ENCODE data around the gene PNPLA5.

The PNPLA5 gene

DNA sequence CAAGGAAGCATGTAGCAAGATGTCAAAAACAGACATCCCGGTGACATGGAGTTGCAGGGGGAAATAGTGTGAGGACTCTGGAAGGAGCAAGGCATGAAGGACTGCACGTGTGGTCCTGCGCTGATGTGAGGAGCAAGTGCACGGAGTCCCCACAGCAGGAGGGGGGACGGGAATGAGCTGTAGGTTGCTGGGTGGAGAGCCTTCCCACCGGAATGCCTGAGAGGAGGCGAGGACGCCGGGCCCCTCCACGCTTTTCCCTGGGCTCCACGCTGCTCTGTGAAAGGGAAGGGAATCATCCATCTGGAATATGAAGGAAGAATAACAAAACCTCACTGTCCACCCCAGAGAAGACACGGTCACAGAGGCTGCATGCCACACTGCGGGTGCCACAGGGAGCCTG lies 56.1 kb downstream of the PNPLA5 start:
- no peak overlapping the region for H3K4me3 ChIP-seq (ENCODE audit: low read depth, low read length)
- no peaks in the 10 kb centered on the region for H3K9me3 ChIP-seq
- H3K36me3 ChIP-seq: no peaks in the 10 kb centered on the region
- TF ChIP-seq, protein P1, sequence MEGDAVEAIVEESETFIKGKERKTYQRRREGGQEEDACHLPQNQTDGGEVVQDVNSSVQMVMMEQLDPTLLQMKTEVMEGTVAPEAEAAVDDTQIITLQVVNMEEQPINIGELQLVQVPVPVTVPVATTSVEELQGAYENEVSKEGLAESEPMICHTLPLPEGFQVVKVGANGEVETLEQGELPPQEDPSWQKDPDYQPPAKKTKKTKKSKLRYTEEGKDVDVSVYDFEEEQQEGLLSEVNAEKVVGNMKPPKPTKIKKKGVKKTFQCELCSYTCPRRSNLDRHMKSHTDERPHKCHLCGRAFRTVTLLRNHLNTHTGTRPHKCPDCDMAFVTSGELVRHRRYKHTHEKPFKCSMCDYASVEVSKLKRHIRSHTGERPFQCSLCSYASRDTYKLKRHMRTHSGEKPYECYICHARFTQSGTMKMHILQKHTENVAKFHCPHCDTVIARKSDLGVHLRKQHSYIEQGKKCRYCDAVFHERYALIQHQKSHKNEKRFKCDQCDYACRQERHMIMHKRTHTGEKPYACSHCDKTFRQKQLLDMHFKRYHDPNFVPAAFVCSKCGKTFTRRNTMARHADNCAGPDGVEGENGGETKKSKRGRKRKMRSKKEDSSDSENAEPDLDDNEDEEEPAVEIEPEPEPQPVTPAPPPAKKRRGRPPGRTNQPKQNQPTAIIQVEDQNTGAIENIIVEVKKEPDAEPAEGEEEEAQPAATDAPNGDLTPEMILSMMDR (IDR thresholded peaks at IDR 0.05; ENCODE audit: low read depth, low read length): no peak
- H3K4me1 ChIP-seq: no peaks in the 10 kb centered on the region
- no peaks in the 10 kb centered on the region for H3K27me3 ChIP-seq
- DNase-seq: no peak

DNA sequence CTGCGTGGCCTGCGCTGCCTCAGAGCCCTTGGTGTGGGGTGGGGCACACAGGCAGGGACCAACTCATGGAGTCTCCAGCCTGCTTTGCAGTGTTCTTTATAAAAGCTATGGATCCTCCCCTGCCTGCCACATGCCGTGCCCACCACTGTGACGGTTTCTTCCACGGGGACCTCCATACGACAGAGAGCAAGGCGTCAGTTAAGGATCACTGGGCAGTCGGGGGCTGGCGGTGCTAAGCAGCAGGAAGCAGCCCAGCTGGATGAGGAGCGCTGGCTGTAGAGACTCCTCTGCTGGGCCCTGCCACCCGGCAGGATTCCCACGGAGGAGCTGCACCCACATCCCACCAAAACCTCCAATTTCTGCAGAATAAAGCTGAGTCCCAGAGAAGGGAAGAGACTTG lies 56.6 kb downstream of the PNPLA5 start:
- Histone ChIP-seq H3K27me3 (no peaks in the 10 kb centered on the region), H3K4me1 (peaks cover 4% of the 10 kb centered on the region), H3K36me3 (no peaks in the 10 kb centered on the region), H3K9me3 (no peaks in the 10 kb centered on the region), H3K4me3 (ENCODE audit: low read depth, low read length) (no peak overlapping the region)
- TF ChIP-seq, protein P1 (IDR thresholded peaks at IDR 0.05; ENCODE audit: low read depth, low read length): no peak
- DNase-seq: no peak

DNA sequence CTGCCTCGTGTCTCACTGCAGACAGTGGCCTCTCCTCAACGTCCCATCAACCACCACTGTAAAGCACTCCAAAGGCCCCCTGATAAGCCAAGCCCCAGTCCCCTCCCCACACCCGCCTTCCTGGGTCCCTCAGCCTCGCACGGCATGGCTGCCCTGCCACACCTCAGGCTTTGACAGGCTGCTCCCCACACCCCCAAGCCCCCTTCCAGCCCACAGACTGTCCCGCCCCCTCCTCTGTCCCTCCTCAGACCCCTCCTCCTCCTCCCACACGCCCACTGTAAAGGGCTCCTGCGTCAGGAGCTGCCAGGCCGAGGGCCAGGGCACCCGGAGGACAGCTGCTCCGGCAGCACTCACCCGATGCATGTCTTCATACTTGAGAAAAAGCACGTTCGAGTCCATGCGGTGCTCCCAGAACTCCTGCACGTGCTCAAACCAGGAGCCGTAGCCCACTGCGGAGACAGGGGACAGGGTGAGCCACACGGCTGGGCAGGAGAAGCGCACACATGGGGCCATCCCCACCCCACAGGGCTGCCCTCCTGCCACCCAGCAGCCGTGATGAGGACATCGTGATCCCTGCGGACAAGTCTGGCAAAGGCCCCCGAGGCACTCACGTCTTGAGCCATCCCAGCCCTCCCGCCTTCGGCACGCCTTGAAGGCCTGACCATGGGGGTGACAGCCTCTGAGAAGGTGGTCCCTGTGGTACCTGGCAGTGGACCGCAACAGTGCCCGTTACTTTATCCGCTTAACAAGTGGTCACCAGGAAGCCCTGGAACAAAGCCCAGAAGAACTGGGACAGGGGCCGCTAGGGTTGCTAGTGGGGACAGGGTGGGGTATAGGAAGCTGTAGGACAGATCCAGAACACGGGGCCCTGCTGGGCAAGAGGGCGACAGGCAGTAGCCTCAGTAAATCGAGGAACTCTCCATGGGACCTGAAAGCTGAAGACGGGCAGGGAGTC lies 58.2 kb downstream of the PNPLA5 start:
- Histone ChIP-seq H3K4me3 (ENCODE audit: low read depth, low read length) (no peak overlapping the region), H3K36me3 (no peaks in the 10 kb centered on the region), H3K9me3 (no peaks in the 10 kb centered on the region), H3K27me3 (no peaks in the 10 kb centered on the region), H3K4me1 (peaks cover 14% of the 10 kb centered on the region)
- DNase-seq: no peak
- TF ChIP-seq, protein P1 (IDR thresholded peaks at IDR 0.05; ENCODE audit: low read depth, low read length): no peak

DNA sequence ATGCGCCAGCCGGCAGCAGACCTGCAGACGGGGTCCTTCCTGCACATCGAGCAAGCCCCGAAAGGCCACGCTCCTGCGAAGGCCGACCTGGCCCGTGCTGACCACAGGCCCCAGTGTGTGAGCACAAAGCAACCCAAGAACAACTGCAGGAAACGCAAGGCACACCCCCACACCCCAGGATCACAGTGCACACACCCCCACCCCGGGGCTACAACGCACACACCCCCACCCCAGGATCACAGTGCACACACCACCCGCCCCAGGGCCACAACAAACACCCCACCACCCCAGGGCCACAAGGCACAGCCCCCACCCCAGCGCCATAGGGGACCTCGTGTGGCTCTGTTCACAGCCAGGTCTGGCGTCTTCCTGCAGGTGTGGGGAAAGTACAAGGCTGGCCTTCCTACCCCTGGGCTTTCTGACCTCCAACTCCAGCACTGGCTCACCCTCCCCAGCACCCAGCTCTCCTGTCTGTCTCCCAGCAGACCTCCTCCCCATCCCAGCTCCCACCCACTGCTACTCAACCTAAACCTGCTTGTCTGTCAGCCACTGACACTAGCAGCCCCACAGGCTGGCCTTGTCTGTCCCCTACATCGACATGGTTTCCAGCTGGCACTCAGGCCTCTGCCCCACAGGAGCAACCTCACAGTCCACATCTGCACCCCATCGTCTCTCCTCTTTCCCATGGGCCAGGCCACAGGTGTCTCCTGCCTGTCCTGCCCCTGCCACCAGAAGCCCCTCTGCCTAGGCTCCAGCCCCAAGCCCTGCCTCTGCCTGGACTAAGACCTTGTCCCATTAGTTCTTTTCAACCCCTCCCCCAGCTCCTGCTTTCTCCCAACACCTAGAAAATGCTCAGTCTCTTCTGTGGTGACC lies 59.2 kb downstream of the PNPLA5 start:
- Histone ChIP-seq H3K9me3 (no peaks in the 10 kb centered on the region), H3K27me3 (no peaks in the 10 kb centered on the region), H3K36me3 (no peaks in the 10 kb centered on the region), H3K4me1 (peaks cover 17% of the 10 kb centered on the region), H3K4me3 (ENCODE audit: low read depth, low read length) (no peak overlapping the region)
- DNase-seq: no peak
- TF ChIP-seq, protein P1 (IDR thresholded peaks at IDR 0.05; ENCODE audit: low read depth, low read length): no peak

DNA sequence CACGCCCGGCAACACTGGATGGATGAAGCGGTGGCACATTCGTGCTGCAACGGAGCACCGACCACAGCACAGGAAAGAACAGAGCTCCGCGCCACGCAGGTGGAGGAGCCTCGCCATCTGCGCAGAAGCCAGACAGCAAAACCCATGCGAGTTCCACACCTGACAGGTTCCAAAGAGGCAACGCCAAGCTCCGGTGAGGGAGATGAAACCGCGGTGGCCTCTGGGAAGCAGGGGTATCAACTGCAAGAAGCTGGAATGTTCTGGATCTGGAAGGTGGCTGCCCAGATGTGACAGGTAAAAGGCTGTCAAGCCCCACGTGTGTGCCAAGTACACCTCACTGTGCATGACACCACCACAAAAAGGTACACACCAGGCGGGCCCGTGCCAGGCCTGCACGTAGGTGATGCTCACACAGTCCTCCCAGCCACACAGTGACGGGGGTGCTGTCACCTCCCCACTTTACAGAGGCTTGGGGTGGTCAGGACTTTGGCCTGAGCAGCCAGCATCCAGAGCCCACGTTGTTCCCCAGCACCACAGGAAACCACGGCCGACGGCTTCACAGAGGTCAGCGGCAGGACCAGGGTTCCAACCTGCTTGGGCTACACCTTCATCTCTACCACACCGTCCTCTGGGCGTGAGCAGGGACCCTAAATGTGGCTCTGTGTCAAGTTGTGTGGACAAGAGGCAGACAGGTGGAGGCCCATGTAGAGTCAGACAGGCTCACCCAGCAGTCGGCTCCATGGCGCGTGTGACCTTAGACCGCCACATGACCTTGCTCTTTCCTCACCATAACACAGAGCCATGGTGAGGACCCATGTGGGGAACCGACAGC lies 60.0 kb downstream of the PNPLA5 start:
- TF ChIP-seq, protein P1 (IDR thresholded peaks at IDR 0.05; ENCODE audit: low read depth, low read length): no peak
- Histone ChIP-seq H3K4me1 (peaks cover 21% of the 10 kb centered on the region), H3K4me3 (ENCODE audit: low read depth, low read length) (no peak overlapping the region), H3K9me3 (no peaks in the 10 kb centered on the region), H3K36me3 (no peaks in the 10 kb centered on the region), H3K27me3 (no peaks in the 10 kb centered on the region)
- no peak for DNase-seq

Data from BE2C (cell line).